ENCODE data around the gene FAM168A. TPM values are rescaled to one million over a fixed set of nuclear protein-coding genes. Genes with fewer than 3 reads are reported as not detected.

The FAM168A gene
- total RNA-seq, 2 experiments from 2014 or later: 12.7 to 17.5 TPM

DNA sequence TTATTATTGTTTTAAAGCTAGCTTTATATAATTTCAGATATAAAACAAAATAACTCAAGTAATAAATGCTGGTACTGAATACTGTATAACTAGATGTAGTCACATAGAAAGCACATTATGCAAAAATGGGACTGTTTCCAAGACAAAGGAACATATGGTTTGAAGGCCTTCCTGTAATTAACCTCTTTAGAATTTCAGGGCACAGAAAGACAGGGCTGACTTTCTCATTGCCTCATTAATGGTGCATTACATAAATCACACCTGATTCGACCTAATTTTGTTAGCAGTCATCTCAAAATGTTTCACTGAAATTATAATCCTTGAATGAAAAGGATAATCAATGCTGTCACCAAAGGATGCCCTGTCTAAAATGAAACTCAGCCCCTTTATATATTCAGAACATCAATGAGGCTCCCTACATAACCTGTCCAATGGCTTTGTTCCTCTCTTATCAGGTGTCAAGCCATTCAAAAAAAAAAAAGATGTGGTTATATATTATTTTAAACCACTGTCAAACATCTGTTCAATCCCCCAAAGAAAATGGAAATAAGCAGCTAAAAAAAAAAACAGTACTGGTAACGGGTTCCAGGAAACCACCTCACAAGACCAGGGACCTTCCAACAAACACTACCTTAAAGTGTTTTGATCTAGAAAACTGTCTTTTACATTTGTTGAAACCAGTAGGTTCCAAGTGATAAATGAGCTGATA, 77.4 kb downstream of the FAM168A start:
- peak; percentile 24 for ATAC-seq
- H3K4me3 Mint-ChIP-seq: no peak overlapping the region
- CTCF ChIA-PET: interaction anchor here (0.6 to 1.1 kb wide), 6 partner anchors 9 to 110 kb away, joined by 3 to 4 read pairs (median 3); no protein-coding TSS in a partner anchor

GRCh38 chr11:73519266-73519665, 78.6 kb downstream of the FAM168A start:
- no peak for ATAC-seq
- H3K27ac Mint-ChIP-seq: no peak overlapping the region
- intact Hi-C loops (cut with DNase I, micrococcal nuclease): no loop called here
- no peaks in the 10 kb centered on the region for H3K9me3 Mint-ChIP-seq (ENCODE audit: low read depth)
- no peak for DNase-seq
- H3K4me3 Mint-ChIP-seq: no peak overlapping the region
- H3K27me3 Mint-ChIP-seq: no peaks in the 10 kb centered on the region
- CTCF ChIA-PET: interaction anchor here (1.0 kb wide), 1 partner anchor 19 kb away, joined by 3 read pairs; no protein-coding TSS in a partner anchor
- H3K36me3 Mint-ChIP-seq (ENCODE audit: low read depth): peaks cover 7% of the 10 kb centered on the region
- peaks cover 24% of the 10 kb centered on the region for H3K4me1 Mint-ChIP-seq
- POLR2A ChIA-PET: no interaction called here

More for the DNA sequence above, 77.4 kb downstream of the FAM168A start:
- no peak for DNase-seq
- peaks cover 24% of the 10 kb centered on the region for H3K4me1 Mint-ChIP-seq
- H3K36me3 Mint-ChIP-seq (ENCODE audit: low read depth): peaks cover 3% of the 10 kb centered on the region
- peak overlapping the region; percentile 65 for H3K27ac Mint-ChIP-seq
- H3K27me3 Mint-ChIP-seq: no peaks in the 10 kb centered on the region
- H3K9me3 Mint-ChIP-seq (ENCODE audit: low read depth): no peaks in the 10 kb centered on the region
- POLR2A ChIA-PET: interaction anchor here (0.6 to 0.8 kb wide), 3 partner anchors 15 to 1428 kb away, joined by 3 to 10 read pairs (median 8); partner anchors contain the start of genes C2CD3 and XRRA1
- intact Hi-C loops (cut with DNase I, micrococcal nuclease): no loop called here

GRCh38 chr11:73518195-73518594, 79.7 kb downstream of the FAM168A start:
- DNase-seq (no peak), ATAC-seq (no peak)
- intact Hi-C loops (cut with DNase I, micrococcal nuclease): no loop called here
- ChIA-PET POLR2A (no interaction called here), CTCF (interaction anchor here (1.2 kb wide), 1 partner anchor 106 kb away, joined by 4 read pairs; no protein-coding TSS in a partner anchor)
- no peak overlapping the region for H3K27ac Mint-ChIP-seq
- no peaks in the 10 kb centered on the region for H3K9me3 Mint-ChIP-seq (ENCODE audit: low read depth)
- H3K4me1 Mint-ChIP-seq: peaks cover 24% of the 10 kb centered on the region
- no peaks in the 10 kb centered on the region for H3K27me3 Mint-ChIP-seq
- H3K4me3 Mint-ChIP-seq: no peak overlapping the region
- peaks cover 4% of the 10 kb centered on the region for H3K36me3 Mint-ChIP-seq (ENCODE audit: low read depth)

GRCh38 chr11:73516080-73516479, 81.8 kb downstream of the FAM168A start:
- H3K4me3 Mint-ChIP-seq: no peak overlapping the region
- ChIA-PET CTCF (no interaction called here), POLR2A (interaction anchor here (0.7 kb wide), 1 partner anchor 63 kb away, joined by 5 read pairs; no protein-coding TSS in a partner anchor)
- peaks cover 10% of the 10 kb centered on the region for H3K4me1 Mint-ChIP-seq
- DNase-seq (no peak), ATAC-seq (no peak)
- H3K9me3 Mint-ChIP-seq (ENCODE audit: low read depth): no peaks in the 10 kb centered on the region
- intact Hi-C loops (cut with DNase I, micrococcal nuclease): no loop called here
- H3K27me3 Mint-ChIP-seq: no peaks in the 10 kb centered on the region
- H3K36me3 Mint-ChIP-seq (ENCODE audit: low read depth): peaks cover 4% of the 10 kb centered on the region
- no peak overlapping the region for H3K27ac Mint-ChIP-seq

DNA sequence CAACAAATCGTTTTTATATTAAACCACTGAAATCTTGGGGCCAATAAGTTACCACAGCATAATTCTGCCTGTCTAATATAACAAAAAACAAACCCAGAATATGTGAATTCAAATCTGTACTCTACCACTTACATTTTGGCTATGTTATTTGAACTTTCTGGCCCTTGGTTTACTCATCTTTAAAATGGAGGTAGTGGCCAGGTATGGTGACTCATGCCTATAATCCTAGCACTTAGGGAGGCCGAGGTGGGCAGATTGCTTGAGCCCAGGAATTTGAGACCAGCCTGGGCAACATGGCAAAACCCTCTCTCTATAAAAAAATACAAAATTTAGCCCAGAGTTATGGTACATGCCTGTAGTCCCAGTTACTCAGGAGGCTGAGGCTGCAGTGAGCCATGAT, 84.2 kb downstream of the FAM168A start:
- no peak overlapping the region for H3K27ac Mint-ChIP-seq
- no peak overlapping the region for H3K4me3 Mint-ChIP-seq
- peaks cover 8% of the 10 kb centered on the region for H3K36me3 Mint-ChIP-seq (ENCODE audit: low read depth)
- intact Hi-C loops (cut with DNase I, micrococcal nuclease): no loop called here
- no peak for ATAC-seq
- no peak for DNase-seq
- no peaks in the 10 kb centered on the region for H3K27me3 Mint-ChIP-seq
- H3K4me1 Mint-ChIP-seq: no peaks in the 10 kb centered on the region
- ChIA-PET POLR2A (no interaction called here), CTCF (no interaction called here)
- peaks cover 7% of the 10 kb centered on the region for H3K9me3 Mint-ChIP-seq (ENCODE audit: low read depth)

DNA sequence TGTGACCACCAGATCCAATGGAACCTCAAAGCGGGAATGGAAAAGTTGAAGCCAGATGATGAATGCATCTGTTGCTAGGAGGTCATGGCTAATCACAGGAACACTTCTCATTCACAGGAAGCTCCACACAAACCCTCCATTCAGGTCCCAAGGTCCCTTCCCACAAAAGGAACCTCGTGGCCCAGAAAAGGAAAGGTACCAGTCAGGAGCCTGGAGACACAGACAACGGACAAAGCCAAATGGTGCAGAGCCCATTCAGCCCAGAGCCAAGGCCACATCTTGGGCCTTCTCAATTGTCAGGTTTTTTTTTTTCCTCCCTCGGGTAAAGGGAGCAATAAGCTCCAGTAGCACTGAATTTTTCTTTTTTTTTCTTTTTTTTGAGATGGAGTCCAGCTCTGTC, 87.0 kb downstream of the FAM168A start:
- no peak for ATAC-seq
- CTCF ChIA-PET: interaction anchor here (1.1 to 1.3 kb wide), 2 partner anchors 10 to 149 kb away, joined by 3 read pairs; no protein-coding TSS in a partner anchor
- H3K4me3 Mint-ChIP-seq: no peak overlapping the region
- no peak for DNase-seq
- H3K27ac Mint-ChIP-seq: no peak overlapping the region
- H3K36me3 Mint-ChIP-seq (ENCODE audit: low read depth): peaks cover 9% of the 10 kb centered on the region
- peaks cover 1% of the 10 kb centered on the region for H3K4me1 Mint-ChIP-seq
- intact Hi-C loops (cut with DNase I, micrococcal nuclease): no loop called here
- H3K27me3 Mint-ChIP-seq: no peaks in the 10 kb centered on the region
- H3K9me3 Mint-ChIP-seq (ENCODE audit: low read depth): peaks cover 7% of the 10 kb centered on the region
- POLR2A ChIA-PET: no interaction called here

DNA sequence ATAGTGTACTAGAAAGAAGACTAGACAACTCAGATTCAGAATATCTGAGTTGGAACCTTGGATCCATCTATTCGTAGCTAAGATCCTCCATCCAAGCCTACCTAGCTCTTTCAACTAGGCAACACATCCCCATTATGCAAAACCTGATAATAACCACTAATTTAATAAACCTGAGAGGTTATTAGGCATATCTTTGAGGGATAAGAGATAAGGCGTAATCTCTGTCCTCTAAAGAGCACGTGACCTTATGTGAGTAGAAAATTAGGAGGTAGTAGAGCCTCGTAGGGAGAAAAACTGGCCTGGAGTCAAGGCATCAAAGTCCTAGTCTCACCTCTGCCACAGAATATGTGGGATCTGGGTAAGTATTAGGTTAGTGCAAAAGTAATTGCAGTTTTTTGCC, 87.8 kb downstream of the FAM168A start:
- ATAC-seq (no peak), DNase-seq (no peak)
- intact Hi-C loops (cut with DNase I, micrococcal nuclease): no loop called here
- ChIA-PET POLR2A (no interaction called here), CTCF (interaction anchor here (0.6 to 0.7 kb wide), 2 partner anchors 682 to 1094 kb away, joined by 3 read pairs; no protein-coding TSS in a partner anchor)
- H3K27ac Mint-ChIP-seq: no peak overlapping the region
- H3K4me1 Mint-ChIP-seq: peaks cover 2% of the 10 kb centered on the region
- peaks cover 9% of the 10 kb centered on the region for H3K36me3 Mint-ChIP-seq (ENCODE audit: low read depth)
- no peak overlapping the region for H3K4me3 Mint-ChIP-seq
- H3K27me3 Mint-ChIP-seq: no peaks in the 10 kb centered on the region
- H3K9me3 Mint-ChIP-seq (ENCODE audit: low read depth): peaks cover 7% of the 10 kb centered on the region

DNA sequence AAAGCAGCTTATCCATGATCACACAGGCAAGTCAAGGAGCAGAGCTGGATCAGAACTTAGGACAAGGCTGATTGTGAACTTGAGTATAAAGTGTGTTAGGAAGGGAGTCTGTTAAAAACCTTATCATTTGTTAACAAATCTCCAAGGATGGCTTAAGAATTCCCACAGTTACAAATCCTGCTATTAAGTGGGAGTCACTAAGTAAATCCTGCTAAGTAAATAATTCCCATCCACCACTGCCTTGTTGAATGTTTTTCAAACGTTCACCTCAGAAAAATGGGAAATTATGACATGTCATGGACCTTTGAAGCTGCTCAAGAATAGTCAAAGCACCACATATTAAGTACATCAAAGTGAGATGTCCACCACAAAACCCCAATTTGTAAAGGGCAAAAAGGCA, 88.7 kb downstream of the FAM168A start:
- Mint-ChIP-seq H3K4me3 (no peak overlapping the region), H3K36me3 (ENCODE audit: low read depth) (peaks cover 10% of the 10 kb centered on the region), H3K4me1 (peaks cover 2% of the 10 kb centered on the region), H3K27me3 (no peaks in the 10 kb centered on the region), H3K9me3 (ENCODE audit: low read depth) (peaks cover 7% of the 10 kb centered on the region), H3K27ac (no peak overlapping the region)
- ATAC-seq: no peak
- ChIA-PET POLR2A (no interaction called here), CTCF (interaction anchor here (0.7 kb wide), 1 partner anchor 41 kb away, joined by 3 read pairs; no protein-coding TSS in a partner anchor)
- DNase-seq: no peak
- intact Hi-C loops (cut with DNase I, micrococcal nuclease): no loop called here

- H3K4me3 Mint-ChIP-seq: no peak overlapping the region
- H3K36me3 Mint-ChIP-seq (ENCODE audit: low read depth): peaks cover 15% of the 10 kb centered on the region
- no peak overlapping the region for H3K27ac Mint-ChIP-seq
- no peaks in the 10 kb centered on the region for H3K27me3 Mint-ChIP-seq
- DNase-seq (no peak), ATAC-seq (no peak)
- intact Hi-C loops (cut with DNase I, micrococcal nuclease): no loop called here
- ChIA-PET POLR2A (no interaction called here), CTCF (no interaction called here)
- H3K9me3 Mint-ChIP-seq (ENCODE audit: low read depth): peaks cover 12% of the 10 kb centered on the region
- peaks cover 2% of the 10 kb centered on the region for H3K4me1 Mint-ChIP-seq
Observed at GRCh38 chr11:73508243-73509176, 89.4 kb downstream of the FAM168A start.

- Mint-ChIP-seq H3K36me3 (ENCODE audit: low read depth) (peaks cover 17% of the 10 kb centered on the region), H3K4me1 (peaks cover 12% of the 10 kb centered on the region), H3K9me3 (ENCODE audit: low read depth) (peaks cover 13% of the 10 kb centered on the region), H3K27ac (no peak overlapping the region), H3K27me3 (no peaks in the 10 kb centered on the region), H3K4me3 (no peak overlapping the region)
- ATAC-seq: no peak
- DNase-seq: no peak
- ChIA-PET POLR2A (no interaction called here), CTCF (no interaction called here)
- intact Hi-C loops (cut with DNase I, micrococcal nuclease): no loop called here
Observed at GRCh38 chr11:73507086-73507485, 90.8 kb downstream of the FAM168A start.

DNA sequence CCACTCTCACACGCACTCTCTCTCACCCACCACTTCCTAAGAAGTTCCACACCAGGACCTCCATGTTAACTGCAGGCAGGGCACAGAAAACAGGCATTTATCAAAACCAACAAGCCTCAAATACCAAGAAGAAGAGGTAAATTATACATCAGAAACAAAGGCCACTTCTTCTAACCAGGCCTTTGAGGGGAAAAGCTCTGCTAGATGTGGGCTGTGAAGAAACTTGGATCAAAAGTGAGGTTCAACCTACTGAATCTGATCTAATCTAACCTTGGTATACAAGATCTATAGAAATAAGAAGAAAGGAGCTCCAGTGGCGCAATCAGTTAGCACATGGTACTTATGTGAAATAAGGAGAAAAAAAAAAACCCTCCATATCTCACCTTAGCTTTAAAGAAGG, 91.9 kb downstream of the FAM168A start:
- CTCF ChIA-PET: interaction anchor here (0.6 kb wide), 1 partner anchor 93 kb away, joined by 5 read pairs; no protein-coding TSS in a partner anchor

More for the DNA sequence above, 91.9 kb downstream of the FAM168A start:
- intact Hi-C loops (cut with DNase I, micrococcal nuclease): no loop called here
- DNase-seq (no peak), ATAC-seq (no peak)
- H3K9me3 Mint-ChIP-seq (ENCODE audit: low read depth): peaks cover 15% of the 10 kb centered on the region
- H3K27ac Mint-ChIP-seq: no peak overlapping the region
- H3K27me3 Mint-ChIP-seq: no peaks in the 10 kb centered on the region
- H3K36me3 Mint-ChIP-seq (ENCODE audit: low read depth): peaks cover 22% of the 10 kb centered on the region
- POLR2A ChIA-PET: no interaction called here
- H3K4me1 Mint-ChIP-seq: peaks cover 20% of the 10 kb centered on the region
- no peak overlapping the region for H3K4me3 Mint-ChIP-seq
